GM12892 (cell line): ENCODE measurements around the gene PIGM.

Source experiments
- POLR2A ChIP-seq: IDR thresholded peaks from 2 replicates; pipeline ENCODE4 v1.6.1; 2011; ENCODE audit warnings: low read depth, low read length, control low read depth
- POLR2AphosphoS5 ChIP-seq: IDR thresholded peaks from 2 replicates; pipeline ENCODE4 v1.6.1; 2011; ENCODE audit warnings: low read depth, low read length, control low read depth

- TF ChIP-seq POLR2A (no peak), POLR2AphosphoS5 (no peak)
Observed at GRCh38 chr1:159992161-159992560, 39.6 kb downstream of the PIGM start.
